NCI-H146 treated with DMSO at 0.1 percent for 48 hours (cell line): ENCODE data around the gene ZNF615.
"Not testable (repeated sequence)": the region's sequence is repeated elsewhere in the genome, so short reads cannot be mapped to it uniquely, and the experiment has no call there.

Experiments
- DNase-seq: peaks from one replicate; lab custom pipeline; 2025; ENCODE audit not compliant: unreplicated experiment; lab: John Stamatoyannopoulos, UW

Gene ZNF615

GRCh38 chr19:51980926-51981325, 27.1 kb downstream of the ZNF615 start:
- not testable (repeated sequence) for DNase-seq

GRCh38 chr19:51980116-51980736, 27.8 kb downstream of the ZNF615 start:
- no peak for DNase-seq

DNA sequence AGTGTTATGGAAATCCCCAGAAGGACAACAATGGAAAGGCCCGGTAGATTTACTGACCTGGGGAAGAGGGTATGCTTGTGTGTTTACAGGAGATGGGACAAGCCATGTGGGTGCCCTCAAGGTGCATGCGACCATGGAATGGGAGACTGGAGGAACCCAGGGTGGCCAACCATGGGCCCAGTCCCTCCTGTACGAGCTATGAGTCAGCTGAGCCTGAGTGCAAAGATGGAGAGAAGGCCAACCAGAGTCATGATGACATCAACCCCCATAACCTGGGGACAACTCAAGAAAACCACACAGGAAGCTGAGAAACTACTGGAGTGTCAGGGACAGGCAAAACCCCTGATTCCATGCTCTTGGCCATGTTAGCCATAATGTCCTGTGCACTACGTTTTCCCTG, 29.1 kb downstream of the ZNF615 start:
- DNase-seq, result no peak

GRCh38 chr19:51977346-51977745, 30.7 kb downstream of the ZNF615 start:
- DNase-seq, result no peak

GRCh38 chr19:51976852-51977251, 31.2 kb downstream of the ZNF615 start:
- no peak for DNase-seq

- DNase-seq, result not testable (repeated sequence)
Measured at GRCh38 chr19:51975787-51976186, 32.2 kb downstream of the ZNF615 start.

- DNase-seq, result no peak
Measured at GRCh38 chr19:51971624-51972023, 36.4 kb downstream of the ZNF615 start.

DNA sequence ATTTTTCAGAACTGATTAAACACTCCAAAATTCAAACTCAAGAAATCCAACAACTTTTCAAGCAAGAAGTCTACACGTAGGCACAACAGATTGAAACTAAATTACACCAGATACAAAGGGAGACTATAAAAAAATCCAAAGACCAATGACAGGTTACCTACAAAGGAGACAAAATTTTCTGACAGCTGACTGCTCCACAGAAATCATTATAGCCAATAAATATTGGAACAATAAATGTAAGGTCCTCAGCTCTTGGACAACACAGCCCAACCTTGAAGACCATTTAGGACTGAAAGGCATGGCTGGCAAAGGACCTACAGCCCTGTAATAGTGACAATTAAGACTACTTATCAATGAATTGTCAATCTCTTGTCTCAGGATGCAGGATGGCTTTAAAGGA, 37.3 kb downstream of the ZNF615 start:
- no peak for DNase-seq

DNA sequence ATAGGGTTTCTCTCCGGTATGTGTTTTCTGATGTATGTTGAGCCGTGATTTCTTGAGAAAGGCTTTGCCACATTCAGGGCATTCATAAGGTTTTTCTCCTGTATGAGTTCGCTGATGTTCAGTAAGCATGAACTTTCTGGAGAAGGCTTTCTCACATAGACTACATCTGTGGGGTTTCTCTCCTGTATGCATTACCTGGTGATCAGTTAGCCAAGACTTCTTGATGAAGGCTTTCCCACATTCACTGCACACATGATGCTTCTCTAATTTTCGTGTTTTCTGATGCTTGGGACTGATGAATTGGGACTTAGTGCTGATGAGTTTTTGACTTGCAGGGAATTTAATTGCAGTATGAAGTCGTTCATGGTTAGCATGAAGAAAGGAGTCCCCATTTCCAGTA, 42.4 kb downstream of the ZNF615 start:
- no peak for DNase-seq

DNA sequence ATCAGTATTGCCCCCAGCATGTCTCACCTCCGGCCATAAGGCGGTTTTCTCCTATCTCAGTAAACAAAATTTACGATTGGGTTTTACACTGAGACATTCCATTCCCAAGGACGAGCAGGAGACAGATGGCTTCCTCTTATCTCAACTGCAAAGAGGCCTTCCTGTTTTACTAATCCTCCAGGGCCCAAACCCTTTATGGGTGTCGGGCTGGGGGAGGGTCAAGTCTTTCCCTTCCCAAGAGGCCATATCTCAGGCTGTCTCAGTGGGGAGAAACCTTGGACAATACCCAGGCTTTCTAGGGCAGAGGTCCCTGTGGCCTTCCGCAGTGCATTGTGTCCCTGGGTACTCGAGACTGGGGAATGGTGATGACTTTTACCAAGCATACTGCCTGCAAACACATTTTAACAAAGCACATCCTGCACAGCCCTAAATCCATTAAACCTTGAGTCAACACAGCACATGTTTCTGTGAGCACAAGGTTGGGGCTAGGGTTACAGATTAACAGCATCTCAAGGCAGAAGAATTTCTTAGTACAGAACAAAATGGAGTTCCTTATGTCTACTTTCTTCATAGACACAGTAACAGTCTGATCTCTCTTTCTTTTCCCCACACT, 47.3 kb downstream of the ZNF615 start:
- DNase-seq, result not testable (repeated sequence)

- no peak for DNase-seq
Measured at GRCh38 chr19:51959791-51960190, 48.2 kb downstream of the ZNF615 start.

DNA sequence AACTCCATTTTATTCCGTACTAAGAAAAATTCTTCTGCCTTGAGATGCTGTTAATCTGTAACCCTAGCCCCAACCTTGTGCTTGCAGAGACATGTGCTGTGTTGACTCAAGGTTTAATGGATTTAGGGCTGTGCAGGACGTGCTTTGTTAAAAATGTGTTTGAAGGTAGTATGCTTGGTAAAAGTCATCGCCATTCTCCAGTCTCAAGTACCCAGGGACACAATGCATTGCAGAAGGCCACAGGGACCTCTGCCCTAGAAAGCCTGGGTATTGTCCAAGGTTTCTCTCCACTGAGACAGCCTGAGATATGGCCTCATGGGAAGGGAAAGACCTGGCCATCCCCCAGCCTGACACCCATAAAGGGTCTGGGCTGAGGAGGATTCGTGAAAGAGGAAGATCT, 50.2 kb downstream of the ZNF615 start:
- DNase-seq, result not testable (repeated sequence)

GRCh38 chr19:51948975-51949374, 59.0 kb downstream of the ZNF615 start:
- no peak for DNase-seq

- no peak for DNase-seq
Measured at GRCh38 chr19:51946602-51947001, 61.4 kb downstream of the ZNF615 start.

- DNase-seq, result no peak
Measured at GRCh38 chr19:51944798-51945552, 63.0 kb downstream of the ZNF615 start.
